BLaER1 treated with 17β-estradiol and CSF1 and Interleukin-3, amounts not matched to agents 10 nM and 100 nM (cell line): Measurements from ENCODE around the gene TMEM218.
"Not testable (repeated sequence)": the region's sequence is repeated elsewhere in the genome, so short reads cannot be mapped to it uniquely, and the experiment has no call there.

Experiments used
- H3K27ac ChIP-seq, 11 experiments: shearing (Covaris generic); formaldehyde crosslinking; 2 replicates each; pipeline ENCODE4 v1.8.1; 2022
- H3K27me3 ChIP-seq, 11 experiments: shearing (Covaris generic); formaldehyde crosslinking; 2 replicates each; pipeline ENCODE4 v1.8.1; 2022
- H3K36me3 ChIP-seq, 11 experiments: shearing (Covaris generic); formaldehyde crosslinking; 2 replicates each; pipeline ENCODE4 v1.8.1; 2022
- H3K4me1 ChIP-seq, 10 experiments: shearing (Covaris generic); formaldehyde crosslinking; 2 replicates each; pipeline ENCODE4 v1.8.1; 2022
- H3K4me2 ChIP-seq, 11 experiments: shearing (Covaris generic); formaldehyde crosslinking; 2 replicates each; pipeline ENCODE4 v1.8.1; 2022
- H3K4me3 ChIP-seq, 10 experiments: shearing (Covaris generic); formaldehyde crosslinking; 2 replicates each; pipeline ENCODE4 v1.8.1; 2022
- H3K9ac ChIP-seq, 11 experiments: shearing (Covaris generic); formaldehyde crosslinking; 2 replicates each; pipeline ENCODE4 v1.8.1; 2022
- H3K9me3 ChIP-seq, 11 experiments: shearing (Covaris generic); formaldehyde crosslinking; replicated peaks in 1 of 11; 2 replicates each; pipeline ENCODE4 v1.8.1; 2022
- H4K20me1 ChIP-seq, 11 experiments: shearing (Covaris generic); formaldehyde crosslinking; 2 replicates each; pipeline ENCODE4 v1.8.1; 2022
- Cebpa-rat ChIP-seq, 11 experiments: shearing (Covaris generic); IDR thresholded peaks; 2 replicates each; pipeline ENCODE4 v1.8.1; 2022

TMEM218 gene

DNA sequence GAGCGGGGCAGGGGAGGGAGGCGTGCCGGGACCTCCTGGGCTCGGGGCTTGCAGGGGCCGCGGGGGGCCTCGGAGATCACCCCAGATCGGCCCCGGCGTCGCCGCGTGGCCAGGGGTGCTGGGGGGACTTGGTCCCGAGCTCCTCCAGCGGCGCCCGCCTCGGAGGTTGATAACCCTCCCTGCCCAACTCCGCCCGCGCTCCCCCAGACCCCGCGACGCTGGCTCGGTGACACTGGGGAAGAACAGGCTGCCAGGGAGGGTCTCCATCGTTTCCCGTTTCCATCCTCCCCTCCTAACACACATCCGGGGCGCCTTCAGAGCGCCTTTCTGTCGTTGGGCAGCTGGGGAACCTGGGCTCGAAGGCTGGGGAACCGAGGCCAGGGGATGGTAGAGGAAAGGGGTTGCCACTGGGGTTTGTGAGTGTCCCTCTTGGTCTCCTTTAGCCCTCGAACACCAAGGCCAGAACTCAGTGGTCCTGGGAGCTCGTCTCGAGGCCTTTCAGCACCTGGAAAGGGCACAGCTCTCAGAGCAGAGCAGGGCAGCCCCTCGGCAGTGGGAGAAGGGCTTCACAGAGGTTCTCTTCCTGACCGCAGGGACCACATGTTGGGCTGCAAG lies 47.9 kb downstream of the TMEM218 start:
- no peak for TF ChIP-seq Cebpa-rat (IDR thresholded peaks at IDR 0.05)
- H4K20me1 ChIP-seq: 0 out of 22 replicates have a peak, but pooled peaks cover 0 to 8% (median 0%) of the 10 kb centered on the region in 11 experiments
- H3K4me2 ChIP-seq: peak overlapping the region; percentile 82 to 98 (median 95)
- H3K9ac ChIP-seq: peak overlapping the region; percentile 49 to 91 (median 77)
- H3K4me1 ChIP-seq: peaks cover 11 to 56% (median 21%) of the 10 kb centered on the region in 10 experiments
- peak overlapping the region; percentile 52 to 84 (median 66) for H3K4me3 ChIP-seq
- no peaks in the 10 kb centered on the region for H3K36me3 ChIP-seq
- H3K27ac ChIP-seq: peak overlapping the region in 10 of 11 experiments; percentile 18 to 88 (median 78); a peak in 19 of 22 replicates
- H3K27me3 ChIP-seq: peaks cover 0 to 63% (median 57%) of the 10 kb centered on the region in 11 experiments; a peak in 20 of 22 replicates
- H3K9me3 ChIP-seq: no peaks in the 10 kb centered on the region

DNA sequence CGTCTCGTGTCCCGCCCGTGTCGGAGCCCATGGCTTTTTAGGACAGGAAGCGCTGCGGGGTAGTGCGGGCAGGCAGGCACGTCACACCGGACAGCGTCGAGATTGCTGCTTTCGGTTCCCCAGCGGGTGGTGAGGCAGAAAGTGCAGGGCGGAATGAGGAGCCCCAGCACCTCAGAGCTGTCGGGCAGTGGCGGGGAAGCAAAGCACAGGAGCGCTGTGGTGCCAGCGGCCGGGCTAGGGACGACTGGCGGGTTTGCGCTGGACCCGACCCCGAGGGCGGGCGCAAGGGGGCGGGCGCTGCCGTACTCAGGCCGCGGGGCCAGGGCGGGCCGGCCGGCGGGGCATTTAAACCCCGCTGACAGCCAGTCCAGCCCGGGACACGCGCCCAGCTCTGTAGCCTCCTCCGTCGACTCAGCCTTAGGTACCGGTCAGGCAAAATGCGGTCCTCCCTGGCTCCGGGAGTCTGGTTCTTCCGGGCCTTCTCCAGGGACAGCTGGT lies 48.4 kb downstream of the TMEM218 start, which contains the start of gene SLC37A2:
SLC37A2 (plus strand) TSS at position 375 of the 498 bp plus-strand sequence; CDS start at position 438, 63 bp downstream.
- Histone ChIP-seq H3K27me3 (peaks cover 0 to 63% (median 57%) of the 10 kb centered on the region in 11 experiments; a peak in 20 of 22 replicates), H3K9me3 (no peaks in the 10 kb centered on the region), H3K4me1 (peaks cover 11 to 50% (median 18%) of the 10 kb centered on the region in 10 experiments), H3K4me3 (peak within 1 kb of the TSS; percentile 52 to 84 (median 66)), H3K9ac (peak within 1 kb of the TSS; percentile 49 to 91 (median 77)), H4K20me1 (0 out of 22 replicates have a peak, but pooled peaks cover 0 to 8% (median 0%) of the 10 kb centered on the region in 11 experiments), H3K4me2 (peak within 1 kb of the TSS; percentile 82 to 98 (median 95)), H3K36me3 (no peaks in the 10 kb centered on the region), H3K27ac (peak within 1 kb of the TSS in 10 of 11 experiments; percentile 18 to 88 (median 78); a peak in 19 of 22 replicates)
- no peak for TF ChIP-seq Cebpa-rat (IDR thresholded peaks at IDR 0.05)

DNA sequence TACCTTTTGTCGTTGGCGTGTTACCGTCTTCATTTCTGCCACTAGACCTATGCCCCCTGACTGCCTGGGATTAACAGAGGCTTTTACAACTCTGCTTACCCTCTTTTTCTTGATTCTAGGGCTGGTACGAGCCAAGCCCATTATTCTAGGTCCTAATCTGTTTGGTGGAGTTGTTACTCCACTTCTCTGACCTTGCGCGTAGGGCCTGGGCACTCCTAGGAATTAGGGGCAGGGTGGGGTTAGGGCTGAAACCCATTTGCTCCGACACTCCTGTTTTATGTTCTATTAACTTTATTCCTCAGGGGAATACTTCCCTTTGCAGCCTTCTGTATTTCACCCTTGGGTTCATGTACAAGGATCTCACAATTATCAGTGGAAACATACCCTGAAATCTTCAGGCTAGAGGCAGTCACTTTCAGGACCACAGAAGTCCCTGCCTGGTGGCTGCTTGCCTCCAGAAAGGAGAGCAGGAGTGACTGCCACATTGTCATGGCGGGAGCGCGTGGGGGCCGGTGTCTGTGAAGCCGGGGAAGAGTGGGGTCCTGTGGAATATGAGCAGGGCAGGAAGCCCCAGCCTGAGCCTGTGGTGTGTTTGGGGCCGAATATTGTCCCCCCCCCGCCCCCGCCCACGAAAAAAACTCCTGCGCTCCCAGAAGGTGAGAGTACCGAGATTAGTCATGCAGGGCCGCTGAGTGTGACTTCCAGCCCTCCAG lies 49.1 kb downstream of the TMEM218 start:
- peaks cover 0 to 63% (median 57%) of the 10 kb centered on the region in 11 experiments; a peak in 20 of 22 replicates for H3K27me3 ChIP-seq

DNA sequence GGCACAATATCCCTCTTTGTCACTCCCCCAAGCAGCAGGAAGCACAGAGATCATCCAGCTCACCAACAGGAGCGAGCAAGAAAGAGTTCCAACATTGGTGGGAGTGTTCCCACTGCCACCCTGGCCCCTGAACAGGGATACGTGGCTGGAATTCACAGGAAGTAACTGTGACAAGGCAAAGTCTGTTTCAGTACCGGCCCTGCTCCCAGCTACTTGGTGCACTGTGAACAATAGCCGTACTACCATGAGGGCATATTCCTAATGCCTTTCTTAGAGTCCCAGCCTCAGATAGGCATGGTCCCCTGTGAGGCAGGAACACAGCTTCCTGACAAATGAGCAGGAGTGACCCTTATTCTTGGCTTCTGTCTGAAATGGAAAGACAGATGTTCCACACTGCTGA lies 50.1 kb downstream of the TMEM218 start:
- no peak overlapping the region for H3K4me2 ChIP-seq
- 0 out of 22 replicates have a peak, but pooled peaks cover 0 to 8% (median 0%) of the 10 kb centered on the region in 11 experiments for H4K20me1 ChIP-seq
- H3K9ac ChIP-seq: no peak overlapping the region
- no peaks in the 10 kb centered on the region for H3K36me3 ChIP-seq
- no peaks in the 10 kb centered on the region for H3K9me3 ChIP-seq
- no peak overlapping the region for H3K4me3 ChIP-seq
- peaks cover 10 to 36% (median 16%) of the 10 kb centered on the region in 10 experiments for H3K4me1 ChIP-seq
- H3K27me3 ChIP-seq: peaks cover 0 to 62% (median 57%) of the 10 kb centered on the region in 11 experiments; a peak in 20 of 22 replicates
- TF ChIP-seq Cebpa-rat (IDR thresholded peaks at IDR 0.05): no peak
- H3K27ac ChIP-seq: no peak overlapping the region

More for the DNA sequence above, 49.1 kb downstream of the TMEM218 start:
- peak overlapping the region; percentile 49 to 91 (median 77); a peak in 16 of 22 replicates for H3K9ac ChIP-seq
- H3K27ac ChIP-seq: peak overlapping the region in 6 of 11 experiments; percentile 77 to 88 (median 86); a peak in 12 of 22 replicates
- H3K4me3 ChIP-seq: peak overlapping the region; percentile 52 to 84 (median 66)
- no peaks in the 10 kb centered on the region for H3K36me3 ChIP-seq
- 0 out of 22 replicates have a peak, but pooled peaks cover 0 to 8% (median 0%) of the 10 kb centered on the region in 11 experiments for H4K20me1 ChIP-seq
- TF ChIP-seq Cebpa-rat (IDR thresholded peaks at IDR 0.05): no peak
- peak overlapping the region; percentile 82 to 98 (median 95) for H3K4me2 ChIP-seq
- peaks cover 10 to 44% (median 17%) of the 10 kb centered on the region in 10 experiments for H3K4me1 ChIP-seq
- H3K9me3 ChIP-seq: no peaks in the 10 kb centered on the region

DNA sequence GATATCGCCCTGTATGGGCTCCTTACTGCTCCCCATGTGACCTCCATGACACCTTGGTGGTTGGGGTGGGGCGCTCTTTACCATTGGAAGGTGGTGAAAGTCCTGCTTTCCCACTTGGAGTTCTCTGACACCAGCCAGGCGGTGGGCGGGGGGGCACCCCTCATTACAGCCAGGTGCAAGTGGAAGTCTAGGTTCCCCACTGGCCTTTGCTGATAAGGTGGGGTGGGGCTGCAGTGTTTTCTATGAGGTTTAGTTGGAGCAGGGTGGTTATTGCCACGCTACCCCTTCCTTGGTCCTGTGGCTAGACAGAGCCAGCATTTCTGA lies 53.8 kb downstream of the TMEM218 start:
- H3K27ac ChIP-seq: no peak overlapping the region
- no peak overlapping the region for H3K4me2 ChIP-seq
- no peaks in the 10 kb centered on the region for H3K9me3 ChIP-seq
- H3K4me3 ChIP-seq: no peak overlapping the region
- peaks cover 0 to 26% (median 21%) of the 10 kb centered on the region in 11 experiments; a peak in 18 of 22 replicates for H3K27me3 ChIP-seq
- peaks cover 0 to 10% (median 4%) of the 10 kb centered on the region in 10 experiments; a peak in 10 of 20 replicates for H3K4me1 ChIP-seq
- no peak overlapping the region for H3K9ac ChIP-seq
- no peaks in the 10 kb centered on the region for H3K36me3 ChIP-seq
- no peak for TF ChIP-seq Cebpa-rat (IDR thresholded peaks at IDR 0.05)
- H4K20me1 ChIP-seq: no peaks in the 10 kb centered on the region

DNA sequence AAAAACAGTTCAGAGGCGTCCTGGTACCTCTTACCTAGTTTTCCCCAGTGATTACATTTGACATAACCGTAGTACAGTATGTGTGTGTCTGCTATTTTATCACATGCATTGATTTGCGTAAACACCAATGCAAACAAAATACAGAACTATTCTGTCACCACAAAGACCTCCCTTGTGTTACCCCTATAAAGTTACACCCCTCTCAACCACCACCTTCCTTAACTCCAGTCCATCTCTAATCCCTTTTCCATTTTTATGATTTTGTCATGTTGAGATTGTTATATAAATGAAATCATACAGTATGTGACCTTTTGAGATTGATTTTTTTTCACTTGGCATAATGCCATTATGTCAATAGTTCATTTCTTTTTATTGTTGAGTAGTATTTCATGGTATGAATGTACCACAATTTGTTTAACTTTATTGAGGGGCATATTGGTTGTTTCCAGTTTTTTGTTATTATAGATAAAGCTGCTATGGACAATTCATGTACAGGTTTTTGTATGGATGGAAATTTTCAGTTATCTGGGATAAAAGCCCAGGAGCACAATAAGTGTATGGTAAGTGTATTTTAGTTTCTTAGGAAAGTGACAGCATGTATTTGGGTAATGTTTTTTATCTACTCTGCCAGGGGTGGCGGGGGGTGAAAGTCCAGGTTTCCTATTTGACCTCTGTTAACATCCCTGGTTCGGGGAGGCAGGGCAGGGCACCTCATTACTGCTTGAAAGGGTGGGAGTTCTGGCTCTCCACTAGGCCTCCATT lies 54.3 kb downstream of the TMEM218 start:
- no peaks in the 10 kb centered on the region for H3K9me3 ChIP-seq
- H3K4me3 ChIP-seq: no peak overlapping the region
- no peaks in the 10 kb centered on the region for H4K20me1 ChIP-seq
- H3K27me3 ChIP-seq: peaks cover 0 to 20% (median 16%) of the 10 kb centered on the region in 11 experiments; a peak in 18 of 22 replicates
- peaks cover 0 to 4% (median 0%) of the 10 kb centered on the region in 10 experiments; a peak in 5 of 20 replicates for H3K4me1 ChIP-seq
- TF ChIP-seq Cebpa-rat (IDR thresholded peaks at IDR 0.05): no peak
- H3K4me2 ChIP-seq: no peak overlapping the region
- no peak overlapping the region for H3K27ac ChIP-seq
- no peak overlapping the region for H3K9ac ChIP-seq
- H3K36me3 ChIP-seq: no peaks in the 10 kb centered on the region

DNA sequence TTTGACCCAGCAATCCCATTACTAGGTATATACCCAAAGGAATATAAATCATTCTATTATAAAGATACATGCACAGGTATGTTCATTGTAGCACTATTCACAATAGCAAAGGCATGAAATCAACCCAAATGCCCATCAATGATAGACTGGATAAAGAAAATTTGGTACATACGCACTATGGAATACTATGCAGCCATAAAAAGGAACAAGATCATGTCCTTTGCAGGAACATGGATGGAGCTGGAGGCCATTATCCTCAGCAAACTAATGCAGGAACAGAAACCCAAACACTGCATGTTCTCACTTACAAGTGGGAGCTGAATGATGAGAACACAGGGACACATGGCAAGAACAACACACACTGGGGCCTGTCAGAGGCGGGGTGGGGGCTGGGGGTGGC lies 55.3 kb downstream of the TMEM218 start:
- not testable (repeated sequence) for H4K20me1 ChIP-seq, H3K4me2 ChIP-seq, H3K4me3 ChIP-seq, H3K9ac ChIP-seq, H3K27ac ChIP-seq, H3K4me1 ChIP-seq, H3K9me3 ChIP-seq, H3K36me3 ChIP-seq
- H3K27me3 ChIP-seq: peaks cover 0 to 10% (median 6%) of the 10 kb centered on the region in 11 experiments; a peak in 16 of 22 replicates

DNA sequence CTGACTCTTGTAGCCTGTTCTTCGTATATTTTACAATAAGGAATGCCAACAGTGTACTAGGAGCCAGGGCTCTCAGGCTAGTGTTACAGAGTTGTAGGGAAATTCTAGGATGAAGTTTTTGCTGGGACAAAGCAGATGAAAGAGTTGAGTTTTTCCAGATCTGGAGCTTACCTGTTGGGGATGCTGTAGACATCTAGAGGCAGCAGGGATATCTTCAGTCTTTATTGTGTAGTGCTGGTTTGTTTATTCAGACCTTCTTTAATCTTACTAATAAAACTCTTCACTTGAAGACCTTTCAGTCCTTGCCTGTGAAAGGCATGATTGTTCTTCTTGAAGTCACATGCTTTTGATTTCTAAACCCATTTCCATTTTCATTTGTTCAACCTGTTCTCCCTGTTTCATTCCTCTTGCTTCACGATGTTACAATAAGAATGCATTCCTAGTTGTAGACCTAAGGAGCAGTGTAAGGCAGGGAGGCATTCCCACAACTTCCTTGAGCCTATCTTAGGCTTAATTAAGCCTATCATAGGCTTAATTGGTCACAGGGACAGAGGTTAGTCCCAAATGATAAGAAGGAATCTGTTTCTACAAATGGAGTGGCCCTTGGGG lies 56.2 kb downstream of the TMEM218 start:
- H4K20me1 ChIP-seq: no peaks in the 10 kb centered on the region
- no peak for TF ChIP-seq Cebpa-rat (IDR thresholded peaks at IDR 0.05)
- no peak overlapping the region for H3K4me2 ChIP-seq
- H3K27ac ChIP-seq: no peak overlapping the region
- no peak overlapping the region for H3K9ac ChIP-seq
- H3K27me3 ChIP-seq: peaks cover 0 to 1% (median 0%) of the 10 kb centered on the region in 11 experiments; a peak in 1 of 22 replicates
- H3K4me3 ChIP-seq: no peak overlapping the region
- H3K36me3 ChIP-seq: no peaks in the 10 kb centered on the region
- H3K9me3 ChIP-seq: no peaks in the 10 kb centered on the region
- H3K4me1 ChIP-seq: peaks cover 0 to 4% (median 0%) of the 10 kb centered on the region in 10 experiments; a peak in 2 of 20 replicates
